ENCODE measurements around the gene KCTD20. TPM values are rescaled to one million over a fixed set of nuclear protein-coding genes. Genes with fewer than 3 reads are reported as not detected.
A peak's percentile ranks its signal among the peaks of the same experiment; 100 is the strongest.

KCTD20 gene
- total and polyA plus RNA-seq, 9 of the 15 experiments (the other 6 are each of a cell fraction or from before 2014, with no cell fraction given): 28.9 to 160 (median 70.6) TPM

DNA sequence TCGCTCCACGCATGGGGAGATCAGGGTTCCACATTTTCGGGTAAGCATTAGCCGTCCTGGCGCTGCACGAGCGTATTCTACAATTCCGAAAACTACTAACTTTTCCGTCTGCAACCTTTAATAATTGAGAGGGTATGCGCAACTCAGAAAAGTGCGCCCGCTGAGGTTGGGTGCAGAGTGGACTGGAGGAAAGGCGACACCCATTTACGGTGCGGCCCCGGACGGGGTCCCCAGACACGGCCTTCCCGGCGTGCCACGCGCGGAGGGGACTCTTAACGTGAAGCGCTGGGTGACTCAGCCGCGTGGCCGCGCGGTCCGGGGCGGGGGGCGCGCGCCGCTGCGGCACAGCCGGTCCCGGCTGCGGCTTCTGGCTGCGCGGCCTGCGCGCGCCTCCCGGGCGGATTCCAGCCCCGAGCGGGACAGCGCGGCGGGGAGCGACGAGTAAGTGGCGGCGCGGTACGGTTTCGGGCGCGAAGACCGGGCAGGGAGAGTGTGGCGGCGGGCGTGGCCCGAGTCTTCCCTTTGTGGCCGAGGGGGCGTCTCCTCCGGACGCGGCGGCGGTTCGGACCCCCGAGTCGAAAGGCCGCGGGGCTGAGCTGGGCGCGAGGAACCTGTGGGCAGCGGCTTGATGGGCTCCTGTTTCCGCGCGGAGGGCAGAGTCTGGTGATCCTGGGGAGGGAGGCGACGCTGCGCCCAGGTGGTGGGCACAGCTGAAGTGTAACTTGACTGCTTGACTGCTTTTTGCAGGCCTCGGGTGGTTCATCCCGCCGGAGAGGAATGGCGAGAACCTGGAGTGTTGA, at the start of gene KCTD20, which contains the start of gene PXT1 (continued):
- TF ChIP-seq SMAD2 (IDR thresholded peaks at IDR 0.05; ENCODE audit: low read depth, low read length): no peak
- TF ChIP-seq KLF1 (tag; IDR thresholded peaks at IDR 0.05): no peak
- peak; percentile 93 for TF ChIP-seq RBBP5 (IDR thresholded peaks at IDR 0.05; ENCODE audit: borderline replicate concordance, insufficient read depth, low read length, poor library complexity, severe bottlenecking)
- peak; percentile 92 for TF ChIP-seq POLR2AphosphoS5 (IDR thresholded peaks at IDR 0.05; ENCODE audit: control insufficient read depth, insufficient read depth, low read depth, low read length)
- no peak; the same call in none of the 2 replicates for TF ChIP-seq HDAC2 (IDR thresholded peaks at IDR 0.05)
- TF ChIP-seq ZFX (CRISPR knock-in tag; IDR thresholded peaks at IDR 0.05): peak; percentile 91
- TF ChIP-seq, protein P1, sequence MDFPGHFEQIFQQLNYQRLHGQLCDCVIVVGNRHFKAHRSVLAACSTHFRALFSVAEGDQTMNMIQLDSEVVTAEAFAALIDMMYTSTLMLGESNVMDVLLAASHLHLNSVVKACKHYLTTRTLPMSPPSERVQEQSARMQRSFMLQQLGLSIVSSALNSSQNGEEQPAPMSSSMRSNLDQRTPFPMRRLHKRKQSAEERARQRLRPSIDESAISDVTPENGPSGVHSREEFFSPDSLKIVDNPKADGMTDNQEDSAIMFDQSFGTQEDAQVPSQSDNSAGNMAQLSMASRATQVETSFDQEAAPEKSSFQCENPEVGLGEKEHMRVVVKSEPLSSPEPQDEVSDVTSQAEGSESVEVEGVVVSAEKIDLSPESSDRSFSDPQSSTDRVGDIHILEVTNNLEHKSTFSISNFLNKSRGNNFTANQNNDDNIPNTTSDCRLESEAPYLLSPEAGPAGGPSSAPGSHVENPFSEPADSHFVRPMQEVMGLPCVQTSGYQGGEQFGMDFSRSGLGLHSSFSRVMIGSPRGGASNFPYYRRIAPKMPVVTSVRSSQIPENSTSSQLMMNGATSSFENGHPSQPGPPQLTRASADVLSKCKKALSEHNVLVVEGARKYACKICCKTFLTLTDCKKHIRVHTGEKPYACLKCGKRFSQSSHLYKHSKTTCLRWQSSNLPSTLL (IDR thresholded peaks at IDR 0.05): no peak
- peak; percentile 79 for TF ChIP-seq KAT7 (CRISPR knock-in tag; IDR thresholded peaks at IDR 0.05; ENCODE audit: borderline replicate concordance)
- TF ChIP-seq MBD2 (IDR thresholded peaks at IDR 0.05; ENCODE audit: borderline replicate concordance, low read depth): peak; percentile 48; the same call in 1 of the 2 replicates
- no peak for TF ChIP-seq EGR1 (conservative IDR thresholded peaks at IDR 0.05)
- peak; percentile 77 to 96; a peak in 2 of 4 replicates for TF ChIP-seq NONO (IDR thresholded peaks at IDR 0.05; ENCODE audit: low read depth in 2 of 2, low read length in 1 of 2)
- TF ChIP-seq ZNF436 (CRISPR knock-in tag; IDR thresholded peaks at IDR 0.05): no peak
- TF ChIP-seq LEF1 (IDR thresholded peaks at IDR 0.05): peak; percentile 59; the same call in 1 of the 2 replicates
- TF ChIP-seq, protein P2, sequence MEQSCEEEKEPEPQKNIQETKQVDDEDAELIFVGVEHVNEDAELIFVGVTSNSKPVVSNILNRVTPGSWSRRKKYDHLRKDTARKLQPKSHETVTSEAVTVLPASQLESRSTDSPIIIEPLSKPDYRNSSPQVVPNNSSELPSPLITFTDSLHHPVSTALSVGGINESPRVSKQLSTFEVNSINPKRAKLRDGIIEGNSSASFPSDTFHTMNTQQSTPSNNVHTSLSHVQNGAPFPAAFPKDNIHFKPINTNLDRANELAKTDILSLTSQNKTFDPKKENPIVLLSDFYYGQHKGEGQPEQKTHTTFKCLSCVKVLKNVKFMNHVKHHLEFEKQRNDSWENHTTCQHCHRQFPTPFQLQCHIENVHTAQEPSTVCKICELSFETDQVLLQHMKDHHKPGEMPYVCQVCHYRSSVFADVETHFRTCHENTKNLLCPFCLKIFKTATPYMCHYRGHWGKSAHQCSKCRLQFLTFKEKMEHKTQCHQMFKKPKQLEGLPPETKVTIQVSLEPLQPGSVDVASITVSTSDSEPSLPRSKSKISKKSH (CRISPR knock-in tag; IDR thresholded peaks at IDR 0.05): no peak
- TF ChIP-seq, protein P3, sequence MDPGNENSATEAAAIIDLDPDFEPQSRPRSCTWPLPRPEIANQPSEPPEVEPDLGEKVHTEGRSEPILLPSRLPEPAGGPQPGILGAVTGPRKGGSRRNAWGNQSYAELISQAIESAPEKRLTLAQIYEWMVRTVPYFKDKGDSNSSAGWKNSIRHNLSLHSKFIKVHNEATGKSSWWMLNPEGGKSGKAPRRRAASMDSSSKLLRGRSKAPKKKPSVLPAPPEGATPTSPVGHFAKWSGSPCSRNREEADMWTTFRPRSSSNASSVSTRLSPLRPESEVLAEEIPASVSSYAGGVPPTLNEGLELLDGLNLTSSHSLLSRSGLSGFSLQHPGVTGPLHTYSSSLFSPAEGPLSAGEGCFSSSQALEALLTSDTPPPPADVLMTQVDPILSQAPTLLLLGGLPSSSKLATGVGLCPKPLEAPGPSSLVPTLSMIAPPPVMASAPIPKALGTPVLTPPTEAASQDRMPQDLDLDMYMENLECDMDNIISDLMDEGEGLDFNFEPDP (CRISPR knock-in tag; IDR thresholded peaks at IDR 0.05): no peak
- no peak for TF ChIP-seq RHOXF2B (CRISPR knock-in tag; conservative IDR thresholded peaks at IDR 0.05)
- peak; percentile 86 for TF ChIP-seq BRD9 (IDR thresholded peaks at IDR 0.05; ENCODE audit: low read depth, partially characterized antibody)
- no peak for TF ChIP-seq SETDB1 (IDR thresholded peaks at IDR 0.05; ENCODE audit: low read length)
- TF ChIP-seq, protein P4, sequence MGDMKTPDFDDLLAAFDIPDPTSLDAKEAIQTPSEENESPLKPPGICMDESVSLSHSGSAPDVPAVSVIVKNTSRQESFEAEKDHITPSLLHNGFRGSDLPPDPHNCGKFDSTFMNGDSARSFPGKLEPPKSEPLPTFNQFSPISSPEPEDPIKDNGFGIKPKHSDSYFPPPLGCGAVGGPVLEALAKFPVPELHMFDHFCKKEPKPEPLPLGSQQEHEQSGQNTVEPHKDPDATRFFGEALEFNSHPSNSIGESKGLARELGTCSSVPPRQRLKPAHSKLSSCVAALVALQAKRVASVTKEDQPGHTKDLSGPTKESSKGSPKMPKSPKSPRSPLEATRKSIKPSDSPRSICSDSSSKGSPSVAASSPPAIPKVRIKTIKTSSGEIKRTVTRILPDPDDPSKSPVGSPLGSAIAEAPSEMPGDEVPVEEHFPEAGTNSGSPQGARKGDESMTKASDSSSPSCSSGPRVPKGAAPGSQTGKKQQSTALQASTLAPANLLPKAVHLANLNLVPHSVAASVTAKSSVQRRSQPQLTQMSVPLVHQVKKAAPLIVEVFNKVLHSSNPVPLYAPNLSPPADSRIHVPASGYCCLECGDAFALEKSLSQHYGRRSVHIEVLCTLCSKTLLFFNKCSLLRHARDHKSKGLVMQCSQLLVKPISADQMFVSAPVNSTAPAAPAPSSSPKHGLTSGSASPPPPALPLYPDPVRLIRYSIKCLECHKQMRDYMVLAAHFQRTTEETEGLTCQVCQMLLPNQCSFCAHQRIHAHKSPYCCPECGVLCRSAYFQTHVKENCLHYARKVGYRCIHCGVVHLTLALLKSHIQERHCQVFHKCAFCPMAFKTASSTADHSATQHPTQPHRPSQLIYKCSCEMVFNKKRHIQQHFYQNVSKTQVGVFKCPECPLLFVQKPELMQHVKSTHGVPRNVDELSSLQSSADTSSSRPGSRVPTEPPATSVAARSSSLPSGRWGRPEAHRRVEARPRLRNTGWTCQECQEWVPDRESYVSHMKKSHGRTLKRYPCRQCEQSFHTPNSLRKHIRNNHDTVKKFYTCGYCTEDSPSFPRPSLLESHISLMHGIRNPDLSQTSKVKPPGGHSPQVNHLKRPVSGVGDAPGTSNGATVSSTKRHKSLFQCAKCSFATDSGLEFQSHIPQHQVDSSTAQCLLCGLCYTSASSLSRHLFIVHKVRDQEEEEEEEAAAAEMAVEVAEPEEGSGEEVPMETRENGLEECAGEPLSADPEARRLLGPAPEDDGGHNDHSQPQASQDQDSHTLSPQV (IDR thresholded peaks at IDR 0.05): peak; percentile 92
